ENCODE results near the gene BCL2.

BCL2 gene

DNA sequence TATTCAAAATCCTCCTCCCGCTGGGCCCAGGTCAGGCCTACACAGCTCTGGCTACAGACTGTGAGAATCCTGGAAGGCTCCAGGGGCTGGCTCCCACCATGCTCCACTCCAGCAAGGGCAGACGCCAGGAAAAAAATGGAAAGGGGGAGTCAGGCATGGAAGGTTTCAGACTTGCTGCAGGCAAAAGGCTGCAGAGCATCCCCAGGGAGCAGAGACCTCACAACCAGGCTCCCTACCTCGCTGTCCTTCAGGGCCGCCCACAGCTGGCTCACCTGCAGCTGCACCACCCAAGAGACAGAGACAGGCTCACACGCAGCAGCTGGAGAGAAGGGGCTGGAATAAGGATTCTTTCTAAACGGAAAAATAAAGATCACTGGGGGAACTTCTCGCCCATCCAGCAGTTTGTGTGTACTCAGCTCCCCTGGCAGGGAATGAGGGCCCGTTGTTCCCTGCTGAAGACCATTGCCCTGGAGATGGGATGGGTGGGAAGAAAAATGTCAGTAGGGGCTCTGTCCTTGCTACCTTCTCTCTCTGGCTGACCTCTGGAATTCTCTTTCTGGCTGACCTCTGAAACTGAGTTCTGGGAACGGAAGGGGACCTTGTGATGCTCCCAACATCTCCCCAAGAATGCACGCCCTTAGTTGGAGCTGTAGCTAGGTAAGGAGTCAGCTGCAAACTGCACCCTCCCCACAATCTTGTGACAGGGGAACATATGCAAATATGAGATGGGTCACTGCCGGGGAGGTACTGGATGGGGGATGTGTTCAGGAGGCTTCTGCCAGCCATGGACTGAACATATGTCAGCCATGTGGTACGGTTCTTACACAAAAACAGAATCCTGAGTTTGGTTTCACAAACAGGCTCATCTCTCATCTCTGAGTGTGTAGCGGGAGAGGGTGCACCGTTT is 34.5 kb downstream of the BCL2 start:
- DNase-seq = no peak

DNA sequence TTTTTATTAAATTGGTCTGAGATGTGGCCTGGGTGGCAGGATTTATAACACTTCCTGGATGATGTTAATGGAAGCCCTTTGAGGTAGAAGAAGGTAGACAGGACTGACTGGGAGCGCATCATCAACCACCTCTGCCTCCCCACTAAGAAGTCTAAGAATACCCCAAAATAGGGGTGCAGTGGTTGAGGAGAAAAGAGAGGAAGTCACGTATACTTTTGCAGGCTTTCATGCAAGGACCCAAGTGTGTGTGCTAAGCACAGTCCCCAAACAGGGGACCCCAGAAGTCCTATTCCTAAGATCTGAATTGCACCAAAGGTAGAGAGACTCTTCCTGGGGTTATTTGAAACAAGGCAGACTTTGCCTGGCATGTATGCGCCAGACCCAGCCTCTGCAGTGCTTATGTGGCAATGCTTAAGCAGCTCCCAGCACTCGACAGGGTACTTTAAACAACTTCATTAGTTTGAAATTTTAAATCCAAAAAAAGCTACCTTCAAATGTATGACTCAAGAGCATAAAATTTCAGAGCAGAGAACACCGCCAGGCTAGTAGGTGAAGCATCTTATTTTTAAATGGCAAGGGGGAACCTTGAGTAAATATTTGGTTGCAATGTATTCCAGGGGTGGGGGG is 35.3 kb downstream of the BCL2 start:
- DNase-seq = no peak

DNA sequence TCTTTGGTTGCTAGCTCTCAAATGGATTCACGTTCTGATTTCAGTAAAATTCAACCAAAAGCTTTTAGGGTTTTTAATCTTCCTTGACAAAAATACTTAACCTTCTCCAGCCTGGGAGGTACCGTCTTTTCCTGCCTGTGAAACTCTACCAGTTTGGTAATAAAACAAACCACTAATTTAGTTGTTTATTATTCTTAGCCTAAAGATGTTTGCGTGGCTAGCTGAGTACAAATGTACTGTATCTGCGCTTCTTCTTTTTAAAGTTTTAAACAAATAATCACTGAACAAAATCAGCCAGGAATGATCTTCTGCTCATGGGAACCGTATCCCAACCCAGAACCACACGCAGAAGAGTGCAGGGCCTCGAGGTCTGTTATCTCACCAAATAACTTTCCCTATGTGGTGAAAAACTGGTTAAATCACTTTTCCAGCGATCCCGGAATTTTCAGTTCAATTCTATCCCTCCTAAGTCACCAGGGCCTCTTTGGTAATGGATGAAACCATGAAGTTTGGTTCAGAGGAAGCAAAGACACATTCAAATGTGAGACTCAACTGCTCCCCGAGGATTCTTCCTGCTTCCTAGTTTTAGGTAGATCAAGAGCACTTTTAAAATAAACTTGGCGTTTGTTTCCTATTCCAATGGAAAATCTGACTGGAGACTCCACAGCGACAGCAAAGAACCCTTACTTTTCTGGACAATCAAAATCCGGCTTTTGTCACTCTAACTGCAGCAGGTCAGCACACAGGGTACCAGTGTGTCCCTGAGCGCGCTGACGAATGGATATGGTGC is 36.1 kb downstream of the BCL2 start:
- DNase-seq = no peak

DNA sequence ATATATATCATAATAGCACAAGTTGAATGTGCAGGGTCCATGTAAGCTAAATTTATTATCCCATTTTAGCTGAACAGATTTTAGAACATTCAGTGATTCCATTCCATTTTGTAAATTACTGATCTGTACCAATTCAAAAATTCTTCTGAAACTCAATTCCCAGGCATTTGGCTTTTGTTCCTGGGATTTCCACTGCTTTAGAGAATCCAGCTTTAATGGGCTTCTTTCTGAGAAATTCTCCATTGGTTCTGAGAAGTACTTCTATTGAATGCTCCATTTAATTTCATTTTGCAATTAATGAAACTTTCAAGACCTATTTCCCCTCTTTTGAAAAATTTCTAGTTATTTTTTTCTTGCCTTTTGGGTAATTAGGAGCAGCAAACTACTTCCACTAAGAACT is 36.8 kb downstream of the BCL2 start:
- DNase-seq = no peak

DNA sequence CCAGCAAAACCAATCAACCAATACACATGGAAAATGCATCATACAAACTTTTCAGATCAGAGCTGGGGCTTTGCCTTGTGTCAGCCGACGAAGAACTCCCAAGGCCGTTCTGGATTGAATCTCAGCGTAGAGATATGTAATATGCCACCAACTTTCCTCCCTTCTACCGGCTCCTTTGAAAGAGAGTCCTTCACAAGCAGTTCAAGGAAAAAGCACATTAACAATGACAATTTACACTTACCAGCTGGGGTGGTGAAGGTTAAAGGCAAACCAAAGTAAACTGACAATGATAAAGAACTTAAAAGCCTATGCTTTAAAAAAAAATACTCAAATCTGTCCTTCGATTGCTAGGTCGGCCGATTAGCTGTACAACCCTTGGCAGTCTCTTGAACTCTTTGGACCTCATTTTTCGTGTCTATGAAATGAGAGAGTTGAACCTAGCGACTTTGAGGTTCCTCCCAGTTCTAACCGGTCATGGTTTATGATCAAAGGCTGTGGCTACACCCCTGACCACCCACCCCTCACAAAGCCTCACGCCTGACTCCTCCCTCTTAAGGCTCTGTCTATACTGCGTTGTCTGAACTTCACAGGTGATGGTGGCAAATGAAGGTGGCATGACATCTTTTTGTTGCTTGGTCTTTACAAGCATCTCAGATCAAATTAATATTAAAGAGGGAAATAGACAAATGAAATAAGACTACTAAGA is 46.2 kb downstream of the BCL2 start:
- no peak for DNase-seq

DNA sequence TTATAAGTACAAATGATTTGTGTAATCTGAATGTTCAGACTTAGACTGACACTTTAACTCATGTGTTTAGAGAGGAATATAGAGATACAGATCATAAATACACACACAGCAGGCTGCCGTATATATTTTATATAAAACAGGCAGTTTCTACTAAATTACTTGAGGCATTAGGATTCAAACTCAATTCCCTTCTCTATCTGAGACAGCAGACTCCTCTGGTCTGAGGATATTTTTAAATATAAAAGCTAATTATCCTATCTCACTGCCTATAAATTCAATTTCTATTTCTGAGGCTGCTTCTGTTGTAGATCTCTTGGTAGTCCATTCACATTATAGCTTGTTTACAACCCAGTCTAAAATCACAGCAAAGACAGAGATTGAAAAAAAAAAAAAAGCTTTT is 46.9 kb downstream of the BCL2 start:
- DNase-seq = no peak

DNA sequence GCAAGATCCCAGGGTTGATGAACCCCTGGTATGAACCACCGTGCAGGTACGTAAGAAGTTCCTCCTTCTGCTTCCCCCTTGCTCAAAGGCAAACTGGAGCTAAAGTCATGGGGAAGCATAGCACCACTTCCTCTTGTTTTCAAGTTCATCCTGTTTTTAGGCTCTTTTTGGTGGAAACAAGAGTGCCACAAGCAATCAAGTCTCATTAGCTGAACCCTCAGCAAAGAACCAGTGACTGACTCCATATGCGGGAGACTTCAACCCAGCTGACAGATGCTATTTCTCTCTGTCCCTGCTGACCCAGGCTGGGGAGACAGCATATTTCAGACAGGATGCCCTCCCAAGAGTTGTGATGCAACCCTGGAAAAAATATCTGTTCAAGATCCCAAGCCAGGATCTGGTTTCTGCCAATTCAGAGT is 47.7 kb downstream of the BCL2 start:
- no peak for DNase-seq

DNA sequence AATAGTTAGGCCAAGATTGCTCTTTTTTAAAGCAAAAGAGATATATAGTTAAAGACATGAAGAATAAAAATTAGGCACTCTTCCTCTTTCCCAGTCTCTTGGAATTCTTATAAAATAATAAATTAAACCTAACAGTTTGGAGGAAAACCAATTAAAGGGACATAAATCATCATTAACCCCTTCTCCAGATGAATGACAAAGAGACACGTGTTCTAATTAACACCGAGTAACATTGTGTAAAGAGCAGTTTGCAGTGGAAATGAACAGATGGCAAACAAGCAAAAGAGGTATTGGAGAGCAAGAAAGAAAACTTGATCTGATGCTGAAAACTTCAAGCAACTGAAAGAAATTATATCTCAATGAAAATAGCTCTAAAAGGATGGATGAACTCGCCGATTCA is 48.4 kb downstream of the BCL2 start:
- DNase-seq = no peak

DNA sequence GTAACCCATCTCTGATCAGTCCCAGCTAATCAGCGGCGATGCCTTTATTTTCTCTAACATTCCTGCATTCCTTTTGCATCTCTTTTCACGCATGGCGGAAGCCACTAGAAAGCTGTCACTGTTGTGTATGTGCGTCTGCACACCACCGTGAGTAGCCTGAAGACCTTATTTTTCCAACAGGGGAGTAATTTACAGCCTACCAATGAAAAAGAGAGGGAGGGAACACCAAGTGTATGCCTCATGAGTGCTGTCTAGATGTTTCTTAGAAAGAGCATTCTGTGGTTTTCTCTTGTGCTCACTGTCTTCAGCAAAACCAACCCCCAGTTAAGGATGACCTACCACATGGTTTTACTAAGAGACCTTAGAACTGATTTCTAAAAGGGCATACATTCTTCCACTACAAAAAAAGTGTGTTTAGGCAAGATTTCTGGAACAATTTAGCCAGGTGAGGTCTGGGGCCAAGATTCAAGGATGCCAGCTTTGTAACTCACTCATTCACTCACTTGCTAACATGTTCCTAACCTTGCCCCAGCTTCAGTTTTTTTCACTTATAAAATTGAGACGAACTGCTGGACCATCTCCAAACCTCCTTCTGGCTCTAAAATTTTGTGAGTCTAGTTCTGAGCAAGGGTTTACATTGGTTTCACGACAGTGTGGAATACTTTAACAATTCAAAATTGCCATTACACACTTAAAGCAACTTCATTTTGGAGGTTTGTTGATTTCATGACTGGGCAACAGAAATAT is 51.4 kb downstream of the BCL2 start:
- DNase-seq = peak in 1 of 5 donors; percentile 56

DNA sequence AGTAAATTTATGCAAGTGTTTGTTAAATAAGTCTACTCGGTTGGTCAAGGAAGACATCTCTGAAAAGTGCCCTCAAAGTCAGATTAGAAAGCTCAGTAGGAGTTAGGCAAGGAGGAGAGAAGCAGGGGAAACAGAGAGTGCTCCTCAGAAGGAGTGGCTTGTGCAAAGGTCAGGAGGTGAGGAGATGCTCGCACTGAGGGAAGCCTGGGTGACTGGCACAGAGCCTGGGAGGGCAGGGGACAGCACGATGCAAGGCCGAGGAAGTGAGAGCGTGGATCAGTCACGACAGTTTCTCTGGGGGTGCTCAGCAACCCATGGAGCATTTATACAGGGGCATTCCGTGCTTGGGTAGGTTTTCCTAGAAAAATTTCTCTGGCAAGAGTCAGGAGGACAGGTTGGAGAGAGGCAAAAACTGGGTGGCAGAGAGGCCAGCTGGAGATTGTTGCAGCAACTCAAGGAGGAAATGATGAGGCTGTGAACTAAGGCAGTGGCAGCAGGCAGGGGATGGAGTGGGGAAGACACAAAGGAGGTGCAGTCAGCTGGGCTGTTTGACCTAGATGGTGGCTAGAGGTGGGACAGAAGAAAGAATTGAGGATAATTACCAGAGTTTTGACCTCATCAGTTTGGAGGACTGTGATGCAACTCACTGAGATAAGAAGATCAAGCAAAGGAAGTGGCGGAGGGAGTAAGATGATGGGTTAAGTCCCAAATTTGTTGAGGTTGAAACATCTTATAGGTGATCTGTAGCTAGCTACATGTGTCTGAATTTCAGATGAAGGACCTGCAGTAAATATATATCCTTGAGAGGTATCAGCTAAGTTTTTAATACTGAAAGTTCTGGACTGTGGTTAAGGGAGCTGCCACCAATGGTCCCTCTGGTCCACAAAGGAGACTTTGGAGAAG is 52.4 kb downstream of the BCL2 start:
- no peak for DNase-seq

DNA sequence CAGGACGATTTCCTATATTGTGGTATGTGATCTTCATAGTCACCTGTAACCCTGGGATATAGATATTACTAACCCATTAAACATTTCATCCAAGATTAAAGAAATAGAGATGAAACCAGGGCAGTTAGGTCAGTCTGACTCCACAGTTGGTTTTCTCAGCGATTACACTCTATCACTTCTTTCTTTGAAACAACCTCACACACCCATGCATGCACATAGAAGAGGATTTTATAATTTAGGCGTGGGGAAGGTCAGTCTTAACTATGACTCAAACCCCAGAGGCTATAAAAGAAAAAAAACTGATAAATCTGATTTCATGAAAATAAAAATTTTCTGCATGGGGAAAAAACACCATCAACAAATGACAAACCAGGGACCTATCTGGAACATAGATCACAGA is 54.2 kb downstream of the BCL2 start:
- no peak for DNase-seq

DNA sequence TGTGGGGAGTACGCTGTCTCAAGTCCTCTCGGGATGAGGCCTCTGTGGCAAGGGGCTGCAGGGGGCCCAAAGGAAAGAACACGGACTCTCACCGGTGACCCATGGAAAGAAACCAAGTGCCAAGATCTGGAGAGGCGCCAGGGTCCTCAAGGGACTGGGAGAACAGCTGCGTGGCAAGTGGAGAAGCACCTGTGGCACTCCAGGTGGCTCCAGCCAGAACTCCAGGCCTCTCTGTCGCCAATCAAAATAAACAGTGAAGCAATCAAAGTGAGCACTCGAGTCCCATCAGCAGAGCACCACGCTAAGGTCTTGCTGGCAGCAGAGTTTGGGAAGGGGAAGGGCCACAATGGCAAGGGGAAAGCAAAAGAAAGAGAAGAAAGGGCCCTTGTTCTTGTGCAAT is 54.7 kb downstream of the BCL2 start:
- no peak for DNase-seq

DNA sequence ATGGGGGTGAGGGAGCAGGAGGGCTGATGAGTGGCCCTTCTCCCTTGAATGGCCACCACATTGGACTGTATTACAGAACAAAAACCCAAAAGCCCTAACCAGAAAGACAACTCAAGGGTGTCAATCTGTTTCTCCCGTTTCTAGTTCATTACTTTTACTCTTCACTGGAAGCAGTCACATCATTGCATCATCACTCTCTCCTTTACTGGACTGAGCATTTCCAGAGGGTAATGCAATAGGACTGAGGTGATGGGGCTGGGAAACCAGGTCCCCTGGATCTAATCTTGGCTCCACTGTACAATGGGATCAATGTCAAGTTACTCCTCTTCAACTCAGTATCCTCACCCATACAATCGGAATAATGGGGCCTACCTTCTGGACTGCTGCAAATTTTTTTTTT is 56.1 kb downstream of the BCL2 start:
- no peak for DNase-seq

DNA sequence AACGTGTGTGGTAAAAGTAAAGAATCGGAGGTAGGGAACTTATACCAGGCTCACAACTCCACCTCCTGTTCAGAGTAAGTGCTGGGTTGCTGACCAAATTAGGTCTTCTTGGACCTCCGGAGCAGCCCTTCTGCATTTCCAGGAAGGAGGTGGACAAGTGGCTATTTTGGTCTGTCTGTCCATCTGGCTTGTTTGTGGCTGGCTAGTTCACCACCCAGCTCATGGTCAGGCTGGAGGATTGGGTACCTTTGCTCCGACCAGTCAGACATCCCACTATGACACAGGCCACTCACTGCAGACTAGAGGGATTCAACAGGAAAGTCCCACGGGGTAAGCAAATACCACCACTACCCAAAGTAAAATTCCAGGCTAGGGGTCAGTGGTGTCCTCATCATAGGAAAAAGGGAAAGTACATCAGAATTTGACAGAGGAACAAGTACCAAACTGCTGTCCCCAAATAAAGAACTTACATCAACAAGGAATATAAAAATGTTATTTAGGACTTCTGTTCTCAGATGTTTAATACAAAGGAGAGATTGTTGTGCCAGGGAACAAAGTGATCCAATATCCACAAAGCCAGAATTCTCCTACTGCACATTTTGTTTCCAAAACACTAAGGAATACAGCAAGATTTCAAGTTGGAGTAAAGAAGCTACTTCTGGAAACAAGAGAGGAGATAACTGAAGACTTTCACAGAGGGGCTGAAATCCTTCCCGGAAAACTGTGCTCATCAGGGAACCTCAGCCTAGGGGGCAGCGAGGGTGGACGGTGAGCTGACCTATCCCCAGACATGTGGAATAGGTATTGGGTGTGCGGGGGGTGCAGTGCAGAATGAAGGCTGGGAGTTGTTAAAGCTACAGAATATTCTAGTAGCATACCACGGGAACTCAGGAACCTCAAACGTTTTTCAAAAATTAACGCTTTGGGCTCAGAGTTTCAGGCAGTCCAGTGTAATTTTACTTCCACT is 56.9 kb downstream of the BCL2 start:
- no peak for DNase-seq

DNA sequence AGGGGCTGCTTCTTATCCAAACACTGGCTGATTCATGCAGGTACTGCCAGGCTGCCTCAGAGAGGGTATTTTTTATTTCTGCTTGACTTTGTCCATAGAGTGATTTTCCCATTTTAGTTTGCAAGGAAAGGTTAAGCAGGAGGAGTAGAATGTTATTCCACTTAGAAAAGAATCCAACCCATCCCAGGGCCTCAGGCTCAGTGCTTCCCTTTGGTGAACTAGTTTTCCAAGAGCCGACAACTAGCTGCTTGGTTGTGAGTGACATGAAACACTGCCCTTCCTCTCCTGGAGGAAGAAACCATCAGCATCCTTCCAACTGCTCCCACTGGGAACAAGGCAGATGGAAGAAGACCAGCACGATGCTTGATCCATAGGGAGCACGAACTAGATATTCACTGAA is 58.5 kb downstream of the BCL2 start:
- no peak for DNase-seq

DNA sequence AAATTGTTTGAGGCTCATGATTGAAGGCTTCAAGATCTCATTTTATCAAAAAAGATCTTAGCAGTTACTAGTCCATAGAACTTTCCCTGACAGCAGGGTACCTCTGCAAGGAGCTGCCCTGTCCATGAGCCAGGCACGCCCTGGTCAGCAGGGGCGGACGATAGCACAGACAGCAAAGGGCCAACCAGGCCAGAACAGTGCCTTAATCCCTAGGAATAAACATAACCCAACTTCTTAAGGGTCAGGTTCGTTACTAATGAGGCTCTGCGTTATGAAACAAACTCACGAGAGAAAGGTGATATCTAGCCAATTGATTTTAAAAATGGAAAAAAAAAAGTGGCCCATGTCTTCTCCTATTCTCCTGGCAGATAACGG is 59.2 kb downstream of the BCL2 start:
- DNase-seq = no peak

DNA sequence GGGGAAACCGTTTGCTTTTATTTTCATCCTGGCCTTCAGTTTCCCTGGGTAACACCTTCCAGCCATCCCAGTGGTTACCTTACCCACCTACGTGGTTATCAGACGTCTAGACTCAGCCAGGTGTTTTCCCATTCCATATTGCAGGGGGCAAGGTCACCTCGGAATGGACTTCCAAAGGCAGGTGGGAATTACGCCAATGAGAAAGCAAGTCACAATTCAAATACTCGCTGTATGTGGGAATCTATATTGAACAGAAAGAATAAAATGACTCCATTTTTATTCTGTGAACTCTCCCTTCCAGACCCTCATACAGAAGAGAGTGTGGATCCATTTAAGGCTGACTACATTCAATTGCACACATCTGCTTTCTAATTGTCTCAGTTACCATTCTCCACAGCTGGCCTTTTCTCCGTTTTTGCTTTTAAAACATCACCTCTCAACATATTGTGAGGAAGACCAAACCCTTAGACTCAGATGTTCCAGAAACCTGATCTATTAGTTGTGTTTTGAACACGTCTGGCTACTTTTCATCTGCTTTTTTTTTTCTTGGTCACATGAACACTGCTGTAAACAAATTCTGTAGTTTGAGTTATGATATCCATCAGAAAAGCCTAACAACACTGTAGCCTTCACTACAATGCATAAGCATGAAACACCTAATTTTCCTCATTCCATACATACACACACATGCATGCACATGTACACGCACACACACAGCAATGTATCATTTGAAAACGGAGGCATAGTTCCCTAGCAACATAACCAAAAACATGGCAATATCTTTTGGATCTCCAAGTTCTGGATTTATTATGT is 59.8 kb downstream of the BCL2 start:
- no peak for DNase-seq

DNA sequence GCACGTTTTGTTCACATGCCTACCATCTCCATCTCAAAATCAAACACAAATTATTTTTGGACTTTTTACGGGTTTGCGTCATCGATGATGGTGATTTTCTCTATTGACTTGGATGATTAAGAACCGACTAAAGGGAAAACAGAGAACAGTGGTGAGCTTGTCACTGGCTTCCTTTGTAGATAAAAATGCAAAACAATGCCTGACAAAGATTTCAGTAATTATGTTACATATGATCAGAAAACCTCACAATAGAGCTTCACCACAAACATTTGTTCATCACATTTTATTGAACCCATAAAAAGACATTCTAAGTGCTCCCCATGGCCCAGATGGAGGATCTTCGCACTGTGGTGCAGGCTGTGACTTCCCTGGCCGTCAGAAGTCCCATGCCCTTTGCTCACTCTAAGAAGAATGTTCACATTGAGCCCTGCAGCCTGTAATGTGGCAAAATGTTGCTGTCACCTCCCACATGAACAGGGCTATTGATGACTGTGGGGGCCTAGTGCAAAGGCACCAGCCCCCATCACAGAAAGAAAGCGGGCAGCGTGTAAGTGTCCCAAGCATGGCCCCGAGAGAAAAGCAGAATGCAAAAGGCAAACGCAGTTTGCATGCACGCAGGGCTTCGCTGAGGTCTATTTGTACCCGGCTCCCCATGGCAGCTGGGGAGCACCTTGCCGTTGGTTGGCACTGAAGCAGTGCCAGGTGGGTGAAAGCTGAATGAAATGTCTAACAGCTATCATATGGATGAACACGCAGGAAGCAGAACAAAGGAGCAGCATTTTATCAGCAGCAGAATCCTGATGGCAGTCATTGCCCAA is 60.6 kb downstream of the BCL2 start:
- no peak for DNase-seq
